A673 (cell line): ENCODE measurements around the gene PKDREJ. TPM values are rescaled to one million over a fixed set of nuclear protein-coding genes. Genes with fewer than 3 reads are reported as not detected.

ENCODE experiments used
- BruUV-seq: library from RNA; stranded (reverse); fragments of 400-500 nt; replicated peaks from 2 replicates; lab custom pipeline; 2021; lab: Mats Ljungman, UMichigan
- CTCF ChIA-PET: fragments of 300-600 bp; sonication (Branson Sonifier 250); formaldehyde crosslinking; loops from one replicate; lab custom pipeline; 2022; ENCODE audit warnings: antibody characterized with exemption; lab: Charles Lee
- POLR2A ChIA-PET: fragments of 300-600 bp; sonication (Branson Sonifier 250); formaldehyde crosslinking; loops from one replicate; lab custom pipeline; 2022; ENCODE audit warnings: antibody characterized with exemption; ENCODE audit not compliant: low non-redundant PET; lab: Charles Lee
- DNase-seq: peaks from one replicate; pipeline ENCODE4 v3.0.0-alpha.2; 2015; ENCODE audit warnings: low spot score
- H3K27ac ChIP-seq: fragments of 200-600 bp; sonication (generic); 2 replicates; pipeline ENCODE4 v1.5.1; 2016; ENCODE audit warnings: mixed run types, low read depth, mild to moderate bottlenecking, mixed read lengths, antibody characterized with exemption, low read length; ENCODE audit not compliant: poor library complexity, severe bottlenecking
- H3K27me3 ChIP-seq: fragments of 200-600 bp; sonication (generic); replicated peaks from 2 replicates; pipeline ENCODE4 v1.6.1; 2017; ENCODE audit warnings: mixed run types, low read depth, mild to moderate bottlenecking, mixed read lengths, antibody characterized with exemption, low read length; ENCODE audit not compliant: insufficient read depth, poor library complexity
- H3K36me3 ChIP-seq: fragments of 200-600 bp; sonication (generic); 2 replicates; pipeline ENCODE4 v1.6.1; 2016; ENCODE audit warnings: mixed run types, mild to moderate bottlenecking, mixed read lengths, antibody characterized with exemption, low read length; ENCODE audit not compliant: insufficient read depth, poor library complexity, severe bottlenecking
- H3K4me1 ChIP-seq: fragments of 200-600 bp; sonication (generic); 2 replicates; pipeline ENCODE4 v1.6.1; 2017; ENCODE audit warnings: mixed run types, mild to moderate bottlenecking, mixed read lengths, antibody characterized with exemption, low read length; ENCODE audit not compliant: insufficient read depth, poor library complexity, severe bottlenecking
- H3K4me3 ChIP-seq: fragments of 200-600 bp; sonication (generic); 2 replicates; pipeline ENCODE4 v1.5.1; 2016; ENCODE audit warnings: low read depth, mixed run types, mild to moderate bottlenecking, mixed read lengths, low read length; ENCODE audit not compliant: poor library complexity, severe bottlenecking
- H3K9me3 ChIP-seq: fragments of 200-600 bp; sonication (generic); 2 replicates; pipeline ENCODE4 v1.6.1; 2016; ENCODE audit warnings: mixed run types, low read depth, mild to moderate bottlenecking, mixed read lengths, antibody characterized with exemption, low read length; ENCODE audit not compliant: poor library complexity, severe bottlenecking
- EZH2 ChIP-seq: fragments of 200-600 bp; sonication (generic); IDR thresholded peaks from 2 replicates; pipeline ENCODE4 v1.6.1; 2017; ENCODE audit warnings: borderline replicate concordance, low read depth, mild to moderate bottlenecking, mixed read lengths, antibody characterized with exemption, low read length; ENCODE audit not compliant: poor library complexity, severe bottlenecking
- intact Hi-C: fragments of 100-400 bp; cut with micrococcal nuclease; formaldehyde crosslinking; loops from one replicate; pipeline ENCODE4 v1.10.0; 2022; ENCODE audit not compliant: unreplicated experiment
- total RNA-seq: library from RNA; stranded (reverse); gene quantifications from 2 replicates; pipeline ENCODE4 v1.2.3, GENCODE V29; 2021
- TF ChIP-seq, protein P1 (sequence below): fragments of 300-800, 200-600 bp; sonication (generic); conservative IDR thresholded peaks from 2 replicates; pipeline ENCODE4 v1.5.1; 2017; ENCODE audit warnings: low read depth, mild to moderate bottlenecking, antibody characterized with exemption, low read length, moderate library complexity, mixed read lengths

PKDREJ gene
- total RNA-seq, 1 experiment from 2014 or later: not detected

DNA sequence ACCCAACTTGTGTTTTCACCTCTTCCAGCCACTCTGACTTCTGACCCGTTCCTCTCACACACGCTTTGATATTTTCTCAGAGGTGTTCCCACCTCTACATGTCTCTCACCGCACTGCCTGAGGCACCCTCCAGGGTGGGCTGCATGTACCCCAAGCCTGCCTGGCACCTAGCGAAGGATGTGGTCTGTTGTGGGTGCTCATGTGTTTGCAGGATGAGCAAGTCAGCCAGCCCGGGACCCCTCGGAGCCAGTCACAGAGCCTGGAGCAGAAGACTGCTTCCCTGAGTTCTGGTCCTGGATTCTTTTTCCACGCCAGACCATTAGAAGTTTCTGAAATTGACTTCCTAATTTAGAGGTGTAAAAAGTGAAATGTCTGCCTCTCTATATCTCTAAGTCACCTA is 37.3 kb upstream of the PKDREJ start:
- Histone ChIP-seq H3K36me3 (peaks cover 63% of the 10 kb centered on the region), H3K27me3 (no peaks in the 10 kb centered on the region), H3K4me3 (no peak overlapping the region), H3K4me1 (peaks cover 18% of the 10 kb centered on the region), H3K9me3 (no peaks in the 10 kb centered on the region), H3K27ac (no peak overlapping the region)
- ChIA-PET POLR2A (no interaction called here), CTCF (no interaction called here)
- intact Hi-C loops: no loop called here
- no peak for DNase-seq
- BruUV-seq: no TSS peak
- no peak for TF ChIP-seq EZH2
- TF ChIP-seq, protein P1, sequence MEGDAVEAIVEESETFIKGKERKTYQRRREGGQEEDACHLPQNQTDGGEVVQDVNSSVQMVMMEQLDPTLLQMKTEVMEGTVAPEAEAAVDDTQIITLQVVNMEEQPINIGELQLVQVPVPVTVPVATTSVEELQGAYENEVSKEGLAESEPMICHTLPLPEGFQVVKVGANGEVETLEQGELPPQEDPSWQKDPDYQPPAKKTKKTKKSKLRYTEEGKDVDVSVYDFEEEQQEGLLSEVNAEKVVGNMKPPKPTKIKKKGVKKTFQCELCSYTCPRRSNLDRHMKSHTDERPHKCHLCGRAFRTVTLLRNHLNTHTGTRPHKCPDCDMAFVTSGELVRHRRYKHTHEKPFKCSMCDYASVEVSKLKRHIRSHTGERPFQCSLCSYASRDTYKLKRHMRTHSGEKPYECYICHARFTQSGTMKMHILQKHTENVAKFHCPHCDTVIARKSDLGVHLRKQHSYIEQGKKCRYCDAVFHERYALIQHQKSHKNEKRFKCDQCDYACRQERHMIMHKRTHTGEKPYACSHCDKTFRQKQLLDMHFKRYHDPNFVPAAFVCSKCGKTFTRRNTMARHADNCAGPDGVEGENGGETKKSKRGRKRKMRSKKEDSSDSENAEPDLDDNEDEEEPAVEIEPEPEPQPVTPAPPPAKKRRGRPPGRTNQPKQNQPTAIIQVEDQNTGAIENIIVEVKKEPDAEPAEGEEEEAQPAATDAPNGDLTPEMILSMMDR: no peak

DNA sequence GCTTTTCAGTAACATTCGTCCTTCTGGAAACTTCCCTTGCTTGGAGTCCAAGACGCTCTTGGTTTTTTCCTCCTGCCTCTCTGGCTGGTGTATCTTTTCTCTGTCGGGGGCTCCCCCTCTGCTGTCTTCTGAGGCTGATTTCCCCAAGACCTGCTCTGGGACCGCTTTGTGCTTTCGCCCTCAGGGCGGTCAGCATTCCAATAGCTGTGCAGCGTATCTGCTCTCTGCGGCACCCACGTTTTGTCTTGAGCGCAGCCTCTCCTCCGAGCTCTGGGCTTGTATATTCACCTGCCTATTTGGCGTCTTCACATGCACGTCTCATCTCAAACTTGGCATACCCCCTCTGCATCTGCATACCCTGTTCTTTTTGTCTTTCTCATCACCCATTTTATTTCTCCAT is 36.0 kb upstream of the PKDREJ start:
- TF ChIP-seq EZH2: no peak
- TF ChIP-seq, protein P1: no peak
- no TSS peak for BruUV-seq
- no peak for DNase-seq

DNA sequence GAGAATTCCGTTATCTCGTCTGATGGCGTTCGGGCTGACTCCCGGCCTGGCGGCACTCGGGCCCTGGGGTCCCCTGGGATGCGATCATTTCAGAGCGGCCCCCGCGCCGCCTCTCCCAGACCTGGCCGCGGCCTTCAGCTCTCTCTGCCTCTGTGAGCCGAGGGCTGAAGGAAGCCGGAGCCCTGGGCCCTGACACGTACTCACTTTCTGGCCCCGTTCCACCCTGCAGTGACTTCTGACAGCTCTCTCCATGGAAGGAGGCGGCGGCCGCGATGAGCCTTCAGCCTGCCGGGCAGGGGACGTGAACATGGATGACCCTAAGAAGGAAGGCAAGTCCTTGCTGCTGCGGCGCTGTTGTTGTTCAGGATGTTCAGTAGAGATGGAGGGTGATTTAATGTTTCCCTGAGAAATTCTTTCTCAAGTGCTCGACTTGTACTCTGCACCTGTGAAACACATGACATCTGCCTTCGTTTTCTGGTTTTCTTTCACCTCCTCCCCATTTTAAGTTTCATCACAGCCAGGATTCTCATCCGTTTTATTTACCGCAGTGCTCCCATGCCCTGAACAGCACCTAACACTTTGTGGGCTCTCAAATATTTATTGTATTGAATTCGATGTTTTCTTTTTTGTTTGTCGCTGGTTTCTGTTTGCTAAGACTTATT is 34.1 kb upstream of the PKDREJ start:
- TF ChIP-seq EZH2: no peak
- Histone ChIP-seq H3K9me3 (no peaks in the 10 kb centered on the region), H3K27ac (peak overlapping the region; percentile 86), H3K27me3 (no peaks in the 10 kb centered on the region), H3K4me1 (peaks cover 28% of the 10 kb centered on the region), H3K36me3 (peaks cover 34% of the 10 kb centered on the region), H3K4me3 (peak overlapping the region; percentile 79)
- ChIA-PET CTCF (no interaction called here), POLR2A (no interaction called here)
- DNase-seq: peak; percentile 31
- intact Hi-C loops: loop anchor here (2.0 kb wide), 1 partner anchor 46 kb away; the partner anchor contains the start of gene CDPF1
- BruUV-seq: TSS peak; percentile 52

More for the DNA sequence above, 36.0 kb upstream of the PKDREJ start:
- POLR2A ChIA-PET: interaction anchor here (0.7 kb wide), 1 partner anchor 21 kb away, joined by 3 read pairs; no protein-coding TSS in a partner anchor
- H3K4me1 ChIP-seq: peaks cover 19% of the 10 kb centered on the region
- H3K27me3 ChIP-seq: no peaks in the 10 kb centered on the region
- CTCF ChIA-PET: no interaction called here
- H3K36me3 ChIP-seq: peaks cover 52% of the 10 kb centered on the region
- no peak overlapping the region for H3K27ac ChIP-seq
- no peak overlapping the region for H3K4me3 ChIP-seq
- intact Hi-C loops: no loop called here
- no peaks in the 10 kb centered on the region for H3K9me3 ChIP-seq
